ENCODE measurements around the gene LRPAP1. TPM values are rescaled to one million over a fixed set of nuclear protein-coding genes. Genes with fewer than 3 reads are reported as not detected.

Gene LRPAP1
- total and polyA plus RNA-seq, 12 donors: 49.9 to 418 (median 345) TPM

DNA sequence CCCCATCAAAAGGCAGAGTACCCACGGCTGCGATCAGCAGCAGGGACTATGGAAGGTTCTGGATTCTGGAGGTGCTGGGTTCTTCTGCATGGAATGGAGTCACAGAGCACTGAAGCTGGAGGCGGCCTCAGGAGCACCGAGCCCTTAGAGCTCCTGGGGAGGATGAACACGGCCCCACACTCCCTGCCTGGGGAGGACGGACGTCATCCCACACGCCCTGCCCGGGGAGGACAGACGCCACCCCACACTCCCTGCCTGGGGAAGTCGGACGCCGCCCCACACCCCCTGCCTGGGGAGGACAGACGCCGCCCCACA is 9.9 kb downstream of the LRPAP1 start:
- H3K27me3 ChIP-seq: no peaks in the 10 kb centered on the region
- H3K4me1 ChIP-seq: no peaks in the 10 kb centered on the region
- peaks cover 0 to 94% (median 49%) of the 10 kb centered on the region in 9 donors for H3K36me3 ChIP-seq
- no peak overlapping the region for H3K27ac ChIP-seq
- no peaks in the 10 kb centered on the region for H3K9me3 ChIP-seq
- ATAC-seq (no peak), DNase-seq (no peak)
- TF ChIP-seq CTCF (IDR thresholded peaks at IDR 0.05): no peak
- 82 to 83% methylated on average over 11 to 15 of the region's 15 CpGs for WGBS, 2 donors
- intact Hi-C loops (cut with DNase I): no loop called here
- H3K4me3 ChIP-seq: no peak overlapping the region

DNA sequence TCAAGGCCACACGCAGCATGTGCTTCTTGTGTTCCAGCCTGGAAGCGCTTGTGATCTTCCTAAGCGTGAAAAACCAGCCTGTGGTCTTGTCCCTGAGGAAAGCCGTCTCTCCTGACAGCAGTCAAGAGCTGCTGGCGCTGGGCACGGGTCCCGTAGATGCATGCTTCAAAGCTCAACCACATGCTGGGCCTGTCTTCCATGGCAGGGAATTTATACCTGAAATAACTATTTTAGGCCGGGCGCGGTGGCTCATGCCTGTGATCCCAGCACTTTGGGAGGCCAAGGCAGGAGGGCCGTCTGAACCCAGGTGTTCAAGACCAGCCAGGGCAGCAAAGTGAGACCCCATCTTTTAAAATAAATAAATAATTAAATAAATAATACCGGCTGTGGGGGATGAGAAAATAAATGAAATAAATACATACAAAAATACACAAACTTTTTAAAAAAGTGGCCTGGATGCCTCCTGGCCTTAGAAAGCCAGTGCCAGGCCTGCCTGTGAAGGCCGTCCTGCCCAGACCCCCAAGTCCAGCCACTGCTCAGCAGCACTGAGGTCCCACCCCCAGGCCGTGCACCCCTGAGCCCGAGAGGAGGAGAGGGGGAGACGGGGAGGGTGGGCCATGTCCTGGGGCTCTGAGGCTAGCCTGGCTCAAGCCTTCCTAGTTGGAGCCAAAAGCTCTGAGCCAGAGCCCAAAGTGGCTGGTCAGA is 10.4 kb downstream of the LRPAP1 start:
- Histone ChIP-seq H3K4me1 (no peaks in the 10 kb centered on the region), H3K36me3 (peaks cover 0 to 98% (median 54%) of the 10 kb centered on the region in 9 donors), H3K9me3 (no peaks in the 10 kb centered on the region), H3K4me3 (no peak overlapping the region), H3K27me3 (no peaks in the 10 kb centered on the region), H3K27ac (no peak overlapping the region)
- intact Hi-C loops (cut with DNase I): no loop called here
- DNase-seq (no peak), ATAC-seq (no peak)
- no peak for TF ChIP-seq CTCF (IDR thresholded peaks at IDR 0.05)
- WGBS, 2 donors: 84 to 94% methylated on average over 16 of the region's 16 CpGs

GRCh38 chr4:3520796-3521600 is 11.2 kb downstream of the LRPAP1 start:
- WGBS, 2 donors: 79 to 86% methylated on average over 31 of the region's 31 CpGs
- no peak for TF ChIP-seq CTCF (IDR thresholded peaks at IDR 0.05)
- Histone ChIP-seq H3K4me3 (no peak overlapping the region), H3K4me1 (no peaks in the 10 kb centered on the region), H3K9me3 (no peaks in the 10 kb centered on the region), H3K27me3 (no peaks in the 10 kb centered on the region), H3K36me3 (peaks cover 0 to 100% (median 61%) of the 10 kb centered on the region in 9 donors), H3K27ac (no peak overlapping the region)
- intact Hi-C loops (cut with DNase I): no loop called here
- ATAC-seq: peak in 3 of 8 donors; percentile 9 to 34 (median 14)
- DNase-seq: no peak

DNA sequence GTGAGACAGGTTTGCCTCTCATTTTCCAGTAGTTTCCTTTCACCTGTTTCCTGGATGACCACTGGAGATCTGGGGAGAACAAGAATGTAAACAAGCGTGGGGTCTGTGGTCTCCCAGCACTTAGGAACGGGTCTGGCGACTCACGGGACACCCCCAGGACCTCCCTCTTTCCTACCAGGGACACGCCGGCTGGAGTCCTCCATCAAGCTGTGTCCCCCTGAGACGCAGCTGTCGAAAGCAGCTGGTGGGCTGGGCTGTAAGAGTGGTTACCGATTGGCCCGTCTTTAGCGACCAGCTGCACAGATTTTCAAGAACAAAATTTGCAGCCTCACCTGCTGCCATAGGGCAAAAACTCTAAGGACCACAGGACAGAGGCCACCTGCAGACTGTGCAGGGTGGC is 11.9 kb downstream of the LRPAP1 start:
- no peak for ATAC-seq
- no peak for DNase-seq
- WGBS, 2 donors: 85 to 87% methylated on average over 11 of the region's 11 CpGs

More for the DNA sequence above, 11.9 kb downstream of the LRPAP1 start:
- TF ChIP-seq CTCF (IDR thresholded peaks at IDR 0.05): no peak
- Histone ChIP-seq H3K27me3 (no peaks in the 10 kb centered on the region), H3K4me1 (no peaks in the 10 kb centered on the region), H3K27ac (no peak overlapping the region), H3K9me3 (no peaks in the 10 kb centered on the region), H3K36me3 (peaks cover 0 to 100% (median 64%) of the 10 kb centered on the region in 9 donors), H3K4me3 (no peak overlapping the region)
- intact Hi-C loops (cut with DNase I): no loop called here

Measured in heart right ventricle (tissue), 16 donors.